GM21786 (cell line): ENCODE measurements around the gene ITCH.

Experiments used
- ATAC-seq: cut with Tn5 transposase; IDR thresholded peaks from one replicate; pipeline ENCODE4 v1.9.1; 2021; ENCODE audit not compliant: unreplicated experiment

The ITCH gene

GRCh38 chr20:34526466-34526865 is 163.4 kb downstream of the ITCH start:
- no peak for ATAC-seq

DNA sequence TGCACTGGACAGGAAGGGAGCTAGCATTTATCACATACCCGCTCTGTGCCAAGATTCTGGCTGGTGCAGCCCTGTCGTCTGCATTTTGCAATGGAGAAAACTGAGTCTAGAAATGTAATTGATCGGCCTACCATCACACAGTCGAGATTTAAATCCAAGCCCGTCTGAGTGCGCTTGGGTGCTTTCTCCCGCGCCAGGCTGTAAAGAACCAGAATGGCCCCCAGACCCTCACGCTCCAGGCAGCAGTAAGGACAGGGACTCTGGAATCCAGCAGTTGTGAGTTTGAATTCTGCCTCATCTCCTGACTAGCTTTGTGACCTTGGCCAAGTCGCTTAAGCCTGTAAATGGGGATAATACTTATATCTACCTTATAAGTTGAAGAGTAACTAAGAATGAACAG is 163.9 kb downstream of the ITCH start:
- no peak for ATAC-seq

GRCh38 chr20:34528921-34529297 is 165.8 kb downstream of the ITCH start:
- ATAC-seq, result no peak

- no peak for ATAC-seq
These were observed 166.7 kb downstream of the ITCH start for GRCh38 chr20:34529742-34530141.

DNA sequence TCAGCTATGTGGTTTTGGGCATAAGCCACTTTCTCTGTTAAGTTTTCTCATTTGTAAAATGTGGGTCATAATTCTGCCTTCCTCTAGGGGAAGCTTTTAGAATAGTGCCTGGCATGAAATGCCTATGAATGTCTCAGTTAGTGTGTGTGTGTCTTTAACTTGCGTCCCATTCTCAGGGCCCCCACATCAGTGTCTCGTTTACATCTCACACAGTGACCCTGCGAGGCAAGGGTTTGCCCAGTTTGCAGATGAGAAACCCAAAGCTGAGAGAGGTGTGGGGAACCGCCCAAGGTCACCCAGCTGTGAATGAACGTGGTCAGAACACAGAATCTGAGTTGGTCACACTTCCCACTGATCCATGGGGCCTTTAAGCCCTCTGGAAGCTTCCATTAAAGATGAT is 167.3 kb downstream of the ITCH start:
- no peak for ATAC-seq

DNA sequence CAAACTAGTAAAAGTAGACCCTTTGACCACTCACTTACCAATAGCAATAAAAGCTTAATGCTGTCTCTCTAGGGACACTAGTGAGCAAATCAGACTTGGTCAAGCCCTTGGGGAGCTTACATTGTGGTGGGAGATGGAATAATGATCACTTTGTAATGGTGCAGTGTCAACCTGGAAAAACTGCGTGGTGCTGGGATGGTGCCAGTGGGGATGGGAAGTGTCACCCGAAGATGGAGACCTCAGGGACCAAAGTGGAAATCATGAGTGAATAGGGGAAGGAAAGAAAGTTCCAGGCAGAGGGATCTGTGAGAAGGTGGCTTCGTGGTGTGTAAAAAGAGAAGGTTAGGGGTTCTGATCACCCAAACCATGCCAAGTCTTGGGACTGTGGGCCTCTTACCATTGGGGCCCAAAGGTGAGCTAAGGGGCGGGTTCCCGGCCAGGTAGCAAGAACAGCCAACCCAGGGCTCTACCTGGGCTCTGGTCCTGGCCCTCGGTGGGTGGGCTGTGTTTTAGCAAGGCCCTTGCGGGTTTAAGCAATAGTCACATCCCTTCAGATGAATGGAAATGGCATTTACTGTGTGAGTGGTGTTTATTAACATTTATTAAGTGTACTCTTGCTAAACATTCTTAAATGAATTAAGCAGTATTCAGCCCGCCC is 168.7 kb downstream of the ITCH start:
- no peak for ATAC-seq

GRCh38 chr20:34532320-34532719 is 169.2 kb downstream of the ITCH start:
- ATAC-seq, result no peak

DNA sequence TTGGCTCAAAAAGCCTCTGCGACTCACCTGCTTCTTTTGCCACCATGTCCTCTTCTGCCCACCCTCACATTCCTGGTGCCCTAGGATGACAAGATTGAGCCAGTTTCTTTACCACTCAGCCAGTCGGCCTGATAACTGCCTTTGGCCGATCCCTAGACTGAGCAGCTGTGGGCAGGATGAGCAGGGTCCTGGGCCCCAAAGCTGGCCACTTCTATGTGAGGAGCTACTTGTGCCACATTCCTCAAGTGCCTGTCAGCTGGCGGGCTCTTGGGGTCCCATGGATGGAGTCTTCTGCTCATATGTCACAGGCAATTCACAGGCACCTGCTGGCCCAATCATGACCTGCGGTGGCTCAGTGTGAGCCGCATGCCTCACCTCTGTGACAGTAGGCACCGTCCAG is 169.7 kb downstream of the ITCH start:
- ATAC-seq, result no peak

DNA sequence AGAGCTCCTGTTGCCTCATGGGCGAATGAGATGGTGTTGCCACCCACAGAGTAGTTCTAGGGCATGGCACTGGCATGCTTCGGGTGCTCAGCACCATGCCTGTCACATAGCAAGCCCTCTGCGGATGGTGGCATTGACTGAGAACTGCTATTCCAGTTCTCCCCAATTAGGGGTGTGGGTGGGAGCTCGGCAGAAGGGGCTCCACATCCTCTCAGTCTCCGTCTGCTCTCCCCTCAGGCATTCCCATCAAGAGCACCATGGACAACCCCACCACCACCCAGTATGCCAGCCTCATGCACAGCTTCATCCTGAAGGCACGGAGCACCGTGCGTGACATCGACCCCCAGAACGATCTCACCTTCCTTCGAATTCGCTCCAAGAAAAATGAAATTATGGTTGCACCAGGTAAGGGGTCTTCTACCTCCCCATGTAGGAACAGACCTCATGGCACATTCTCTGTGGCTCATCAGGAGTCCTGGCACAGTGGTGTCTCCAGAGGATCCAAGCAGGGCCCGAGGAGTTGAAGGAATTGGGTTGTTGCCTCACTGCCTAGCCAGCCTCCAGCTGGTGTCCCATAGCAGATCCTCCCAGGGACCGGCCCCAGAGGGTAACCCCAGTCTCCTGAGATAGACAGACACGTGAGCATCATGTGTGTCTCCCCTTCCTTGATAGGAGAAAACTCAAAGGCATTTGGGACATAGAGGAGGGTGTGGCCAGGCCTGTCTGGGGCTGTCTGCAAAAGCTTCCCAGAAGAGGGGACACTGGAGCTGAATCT is 171.5 kb downstream of the ITCH start:
- no peak for ATAC-seq

GRCh38 chr20:34535301-34535840 is 172.3 kb downstream of the ITCH start:
- ATAC-seq, result no peak

GRCh38 chr20:34535857-34536256 is 172.8 kb downstream of the ITCH start:
- no peak for ATAC-seq

DNA sequence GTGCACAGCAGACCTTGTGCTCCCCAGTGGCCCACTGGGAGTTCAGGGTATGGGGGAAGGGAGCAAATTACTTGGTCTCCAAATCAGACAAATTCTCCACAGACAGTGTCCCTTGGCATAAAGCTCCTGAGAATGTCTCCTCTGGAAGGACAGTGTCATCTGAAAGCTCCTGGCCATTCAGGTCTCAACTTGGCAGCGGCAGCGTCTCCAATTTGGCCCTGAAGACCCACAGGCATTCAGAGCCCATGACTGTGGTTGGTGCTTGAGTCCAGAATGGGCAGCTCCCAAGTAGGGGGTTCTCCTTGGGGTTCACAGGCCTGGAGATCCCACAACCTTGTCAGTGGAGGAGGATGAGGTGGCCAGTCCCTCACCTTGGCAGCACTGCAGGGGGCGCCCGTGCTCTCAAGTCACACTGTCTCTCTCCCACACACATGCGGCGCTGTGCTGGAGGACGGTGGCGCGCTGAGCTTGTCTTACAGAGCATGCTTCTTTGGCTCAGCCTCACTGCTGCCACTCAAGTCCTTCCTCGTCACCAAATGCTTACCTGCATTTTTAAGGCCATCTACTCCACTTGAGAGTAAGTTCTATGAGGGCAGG is 173.8 kb downstream of the ITCH start:
- no peak for ATAC-seq

DNA sequence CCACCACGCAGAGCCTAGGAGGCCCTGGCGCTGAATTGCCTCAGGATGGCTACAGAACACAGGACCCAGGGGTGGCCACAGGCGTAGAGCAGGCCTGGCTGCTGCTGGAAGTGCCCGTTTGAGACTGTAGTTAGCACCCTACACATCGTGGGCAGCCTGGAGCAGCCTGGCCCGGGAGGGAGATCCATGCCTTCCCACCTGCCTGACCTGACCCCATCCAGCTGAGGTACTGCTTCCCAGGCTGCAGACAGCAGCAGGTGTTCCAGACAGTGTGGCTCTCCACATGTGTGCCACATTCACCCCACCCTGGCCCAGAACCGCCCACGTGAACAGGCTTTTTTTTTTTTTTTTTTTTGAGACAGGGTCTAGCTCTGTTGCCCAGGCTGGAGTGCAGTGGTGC is 174.6 kb downstream of the ITCH start:
- ATAC-seq, result no peak

- no peak for ATAC-seq
These were observed 175.6 kb downstream of the ITCH start for GRCh38 chr20:34538671-34539123.

- ATAC-seq, result no peak
These were observed 176.7 kb downstream of the ITCH start for GRCh38 chr20:34539756-34540155.

- ATAC-seq, result no peak
These were observed 177.7 kb downstream of the ITCH start for GRCh38 chr20:34540596-34541263.

- no peak for ATAC-seq
These were observed 178.3 kb downstream of the ITCH start for GRCh38 chr20:34541264-34541901.

- no peak for ATAC-seq
These were observed 178.8 kb downstream of the ITCH start for GRCh38 chr20:34541917-34542316.

GRCh38 chr20:34542439-34542838 is 179.4 kb downstream of the ITCH start:
- no peak for ATAC-seq

- no peak for ATAC-seq
These were observed 180.5 kb downstream of the ITCH start for GRCh38 chr20:34543463-34544056.
